AG04450 (cell line): Measurements from ENCODE around the gene SNX33. TPM values are rescaled to one million over a fixed set of nuclear protein-coding genes. Genes with fewer than 3 reads are reported as not detected.

Experiments used
- CTCF ChIA-PET: fragments of 300-600, 350-600 bp; formaldehyde crosslinking; extraction: SDS; loops from one replicate; lab custom pipeline; 2022; ENCODE audit warnings: antibody characterized with exemption, inconsistent platforms; lab: Charles Lee
- POLR2A ChIA-PET: fragments of 350-600 bp; formaldehyde crosslinking; extraction: SDS; loops from one replicate; lab custom pipeline; 2021; ENCODE audit warnings: antibody characterized with exemption, inconsistent platforms; lab: Yijun Ruan, JAX
- DNase-seq: peaks from one replicate; pipeline ENCODE4 v3.0.0-alpha.2; 2011; ENCODE audit warnings: low read depth, low spot score
- H3K27ac ChIP-seq: one replicate; pipeline ENCODE4 v1.5.1; 2012; ENCODE audit warnings: low read depth, low read length, control low read depth
- H3K27me3 ChIP-seq: one replicate; pipeline ENCODE4 v1.6.0; 2012; ENCODE audit warnings: low read length; ENCODE audit not compliant: control insufficient read depth, insufficient read depth
- H3K4me3 ChIP-seq: 2 replicates; pipeline ENCODE4 v1.5.1; 2011; ENCODE audit warnings: mild to moderate bottlenecking, low read depth, low read length, control low read depth
- H3K9me3 ChIP-seq: 2 replicates; pipeline ENCODE4 v1.5.1; 2012; ENCODE audit warnings: low read length; ENCODE audit not compliant: control insufficient read depth, insufficient read depth
- CTCF ChIP-seq: IDR thresholded peaks from 2 replicates; pipeline ENCODE4 v1.5.1; 2011; ENCODE audit warnings: low read depth, low read length, control low read depth, inconsistent platforms
- polyA plus RNA-seq: library from polyadenylated mRNA; depleted of rRNA; stranded (reverse); fragments of >200 nt; gene quantifications from 2 replicates; pipeline ENCODE4 v1.2.3, GENCODE V29; 2011

The SNX33 gene
- polyA plus RNA-seq, 1 experiment: 14.2 TPM

DNA sequence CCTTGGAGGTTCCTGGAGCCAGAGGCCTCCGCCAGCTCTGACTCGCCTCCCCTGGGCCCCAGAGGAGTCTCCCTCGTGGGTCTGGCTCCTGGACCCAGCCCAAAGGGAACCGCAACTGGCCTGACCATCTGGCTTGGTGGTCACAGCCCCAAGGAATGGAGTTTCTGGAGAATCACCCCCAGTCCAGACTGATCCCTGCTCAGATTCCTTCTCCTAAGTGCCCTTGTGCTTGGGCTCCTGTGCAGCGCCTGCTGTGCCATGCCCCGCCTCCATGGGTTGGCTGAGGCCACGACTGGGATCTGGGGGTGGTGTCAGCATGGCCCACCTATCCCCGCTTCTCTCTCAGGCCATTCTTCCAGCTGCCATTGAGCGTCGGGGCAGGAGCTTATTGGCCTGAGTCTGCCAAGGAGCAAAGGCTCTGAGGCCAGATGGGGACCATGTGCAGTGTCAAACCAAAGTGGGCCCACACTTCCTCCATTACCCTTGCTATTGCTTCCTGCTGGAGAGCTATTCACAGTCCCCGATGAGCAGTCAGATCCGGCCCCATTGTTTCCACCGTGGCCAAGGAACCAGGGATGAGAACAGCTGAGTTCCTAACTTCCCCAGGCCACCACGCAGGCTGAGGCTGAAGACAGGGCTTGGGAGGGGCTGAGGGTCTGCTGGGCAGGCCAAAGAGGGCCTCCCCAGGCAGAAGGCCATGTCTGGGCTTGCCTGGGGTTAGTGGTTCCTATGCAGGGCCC, 46.0 kb downstream of the SNX33 start:
- ChIA-PET CTCF (interaction anchor here (1.1 to 1.4 kb wide), 2 partner anchors 8 to 9 kb away, joined by 3 to 4 read pairs; no protein-coding TSS in a partner anchor), POLR2A (interaction anchor here (0.6 to 1.8 kb wide), 4 partner anchors 25 to 240 kb away, joined by 3 to 4 read pairs (median 3); partner anchors contain the start of gene SNX33)

GRCh38 chr15:75694241-75695182, 46.8 kb downstream of the SNX33 start:
- ChIA-PET POLR2A (interaction anchor here (1.0 to 1.8 kb wide), 4 partner anchors 22 to 241 kb away, joined by 3 to 4 read pairs (median 3); partner anchors contain the start of gene SNX33), CTCF (interaction anchor here (0.7 to 1.4 kb wide), 3 partner anchors 8 to 74 kb away, joined by 3 to 4 read pairs (median 3); no protein-coding TSS in a partner anchor)
- Histone ChIP-seq H3K27me3 (no peaks in the 10 kb centered on the region), H3K9me3 (no peaks in the 10 kb centered on the region), H3K4me3 (peak overlapping the region; percentile 27; the same call in 1 of the 2 replicates), H3K27ac (peak overlapping the region; percentile 97)
- TF ChIP-seq CTCF: peak; percentile 43
- DNase-seq: peak; percentile 96

More for the DNA sequence above, 46.0 kb downstream of the SNX33 start:
- DNase-seq: no peak
- H3K4me3 ChIP-seq: no peak overlapping the region
- TF ChIP-seq CTCF: no peak
- no peaks in the 10 kb centered on the region for H3K27me3 ChIP-seq
- H3K27ac ChIP-seq: peak overlapping the region; percentile 97
- H3K9me3 ChIP-seq: no peaks in the 10 kb centered on the region

GRCh38 chr15:75695220-75695619, 47.5 kb downstream of the SNX33 start:
- POLR2A ChIA-PET: interaction anchor here (1.0 kb wide), 1 partner anchor 23 kb away, joined by 3 read pairs; no protein-coding TSS in a partner anchor

GRCh38 chr15:75695634-75696310, 48.1 kb downstream of the SNX33 start:
- no peaks in the 10 kb centered on the region for H3K27me3 ChIP-seq
- DNase-seq: no peak
- CTCF ChIA-PET: interaction anchor here (0.6 kb wide), 1 partner anchor 226 kb away, joined by 3 read pairs; no protein-coding TSS in a partner anchor
- POLR2A ChIA-PET: no interaction called here
- H3K9me3 ChIP-seq: no peaks in the 10 kb centered on the region
- no peak overlapping the region for H3K4me3 ChIP-seq
- no peak for TF ChIP-seq CTCF
- peak overlapping the region; percentile 34 for H3K27ac ChIP-seq

More at GRCh38 chr15:75695220-75695619, 47.5 kb downstream of the SNX33 start:
- Histone ChIP-seq H3K4me3 (no peak overlapping the region), H3K9me3 (no peaks in the 10 kb centered on the region), H3K27me3 (no peaks in the 10 kb centered on the region), H3K27ac (peak overlapping the region; percentile 97)
- TF ChIP-seq CTCF: no peak
- no peak for DNase-seq
- CTCF ChIA-PET: interaction anchor here (0.6 to 1.4 kb wide), 2 partner anchors 9 to 226 kb away, joined by 3 to 4 read pairs; no protein-coding TSS in a partner anchor
